Testis (tissue), 2 donors: Measurements from ENCODE around the gene NAV3.

ENCODE experiments used
- POLR2A ChIP-seq: fragments of 450-650 bp; IDR thresholded peaks from one replicate; pipeline ENCODE4 v1.6.1; 2017; ENCODE audit warnings: antibody characterized with exemption, mild to moderate bottlenecking, moderate library complexity
- TF ChIP-seq, protein P1 (sequence below), 3 experiments: fragments of 450-650 bp in 2 of 3; fragments of 200-600 bp in 1 of 3; sonication (generic) in 1 of 3; IDR thresholded peaks; one replicate each; pipeline ENCODE4 v1.5.1; 2016 to 2019; ENCODE audit warnings: antibody characterized with exemption in 3 of 3, mild to moderate bottlenecking in 2 of 3, moderate library complexity in 1 of 3

- TF ChIP-seq, protein P1, sequence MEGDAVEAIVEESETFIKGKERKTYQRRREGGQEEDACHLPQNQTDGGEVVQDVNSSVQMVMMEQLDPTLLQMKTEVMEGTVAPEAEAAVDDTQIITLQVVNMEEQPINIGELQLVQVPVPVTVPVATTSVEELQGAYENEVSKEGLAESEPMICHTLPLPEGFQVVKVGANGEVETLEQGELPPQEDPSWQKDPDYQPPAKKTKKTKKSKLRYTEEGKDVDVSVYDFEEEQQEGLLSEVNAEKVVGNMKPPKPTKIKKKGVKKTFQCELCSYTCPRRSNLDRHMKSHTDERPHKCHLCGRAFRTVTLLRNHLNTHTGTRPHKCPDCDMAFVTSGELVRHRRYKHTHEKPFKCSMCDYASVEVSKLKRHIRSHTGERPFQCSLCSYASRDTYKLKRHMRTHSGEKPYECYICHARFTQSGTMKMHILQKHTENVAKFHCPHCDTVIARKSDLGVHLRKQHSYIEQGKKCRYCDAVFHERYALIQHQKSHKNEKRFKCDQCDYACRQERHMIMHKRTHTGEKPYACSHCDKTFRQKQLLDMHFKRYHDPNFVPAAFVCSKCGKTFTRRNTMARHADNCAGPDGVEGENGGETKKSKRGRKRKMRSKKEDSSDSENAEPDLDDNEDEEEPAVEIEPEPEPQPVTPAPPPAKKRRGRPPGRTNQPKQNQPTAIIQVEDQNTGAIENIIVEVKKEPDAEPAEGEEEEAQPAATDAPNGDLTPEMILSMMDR (IDR thresholded peaks at IDR 0.05), result no peak
- TF ChIP-seq POLR2A, result no peak
Measured at GRCh38 chr12:77974645-77975044, 144.0 kb downstream of the NAV3 start.
